HepG2 (cell line): ENCODE data around the gene PTMA. TPM values are rescaled to one million over a fixed set of nuclear protein-coding genes. Genes with fewer than 3 reads are reported as not detected.

Source experiments
- BRCA1 ChIP-seq: sonication (generic); formaldehyde crosslinking; IDR thresholded peaks from 2 replicates; pipeline ENCODE4 v1.4.0; 2020; ENCODE audit warnings: missing genetic modification reagents
- CHD2 ChIP-seq: IDR thresholded peaks from 2 replicates; pipeline ENCODE4 v1.6.1; 2011; ENCODE audit warnings: low read depth, low read length, improper control_type of control experiment
- CREBL2 ChIP-seq: sonication (generic); formaldehyde crosslinking; IDR thresholded peaks from 2 replicates; pipeline ENCODE4 v1.8.1; 2023; ENCODE audit warnings: missing genetic modification reagents, mild to moderate bottlenecking, borderline replicate concordance
- FOXM1 ChIP-seq: sonication (generic); formaldehyde crosslinking; IDR thresholded peaks from 2 replicates; pipeline ENCODE4 v1.5.0; 2020; ENCODE audit warnings: missing genetic modification reagents
- KDM6A ChIP-seq: IDR thresholded peaks from 2 replicates; pipeline ENCODE4 v1.6.1; 2016; ENCODE audit warnings: low read depth
- MEIS1 ChIP-seq: sonication (generic); formaldehyde crosslinking; IDR thresholded peaks from 2 replicates; pipeline ENCODE4 v1.9.0; 2021; ENCODE audit warnings: mild to moderate bottlenecking, missing genetic modification reagents, moderate library complexity, borderline replicate concordance
- MEIS2 ChIP-seq: sonication (generic); formaldehyde crosslinking; IDR thresholded peaks from 2 replicates; pipeline ENCODE4 v1.9.0; 2021; ENCODE audit warnings: mild to moderate bottlenecking, missing genetic modification reagents
- NFAT5 ChIP-seq: sonication (generic); formaldehyde crosslinking; IDR thresholded peaks from 2 replicates; pipeline ENCODE4 v1.4.0; 2020; ENCODE audit warnings: missing genetic modification reagents
- NR3C1 ChIP-seq: sonication (generic); formaldehyde crosslinking; IDR thresholded peaks from 2 replicates; pipeline ENCODE4 v1.4.0; 2020; ENCODE audit warnings: missing genetic modification reagents
- PCBP2 ChIP-seq: fragments of 200-400 bp; formaldehyde crosslinking; optimal IDR thresholded peaks from 2 replicates; pipeline ENCODE3; 2018; ENCODE audit warnings: low read length, low read depth; ENCODE audit not compliant: poor library complexity, severe bottlenecking
- PHF21A ChIP-seq: sonication (generic); formaldehyde crosslinking; IDR thresholded peaks from 2 replicates; pipeline ENCODE4 v1.5.0; 2020; ENCODE audit warnings: mild to moderate bottlenecking, missing genetic modification reagents
- SIN3A ChIP-seq: IDR thresholded peaks from 2 replicates; pipeline ENCODE4 v1.6.1; 2011; ENCODE audit warnings: low read depth, mild to moderate bottlenecking, control low read depth, low read length, borderline replicate concordance
- SMC3 ChIP-seq: IDR thresholded peaks from 2 replicates; pipeline ENCODE4 v1.6.1; 2011; ENCODE audit warnings: low read length, improper control_type of control experiment
- ZBTB44 ChIP-seq: sonication (generic); formaldehyde crosslinking; IDR thresholded peaks from 2 replicates; pipeline ENCODE4 v1.4.0; 2020; ENCODE audit warnings: missing genetic modification reagents
- ZKSCAN5 ChIP-seq: sonication (generic); formaldehyde crosslinking; IDR thresholded peaks from 2 replicates; pipeline ENCODE4 v1.5.1; 2020; ENCODE audit warnings: mild to moderate bottlenecking, missing genetic modification reagents
- ZNF235 ChIP-seq: sonication (generic); formaldehyde crosslinking; IDR thresholded peaks from 2 replicates; pipeline ENCODE4 v1.8.1; 2023; ENCODE audit warnings: mild to moderate bottlenecking, missing genetic modification reagents, borderline replicate concordance
- ZNF30 ChIP-seq: sonication (generic); formaldehyde crosslinking; IDR thresholded peaks from 2 replicates; pipeline ENCODE4 v1.5.0; 2020; ENCODE audit warnings: mild to moderate bottlenecking, missing genetic modification reagents
- ZNF343 ChIP-seq: sonication (generic); formaldehyde crosslinking; IDR thresholded peaks from 2 replicates; pipeline ENCODE4 v1.4.0; 2020; ENCODE audit warnings: mild to moderate bottlenecking, missing genetic modification reagents
- ZNF431 ChIP-seq: sonication (generic); formaldehyde crosslinking; IDR thresholded peaks from 2 replicates; pipeline ENCODE4 v1.9.0; 2022; ENCODE audit warnings: missing genetic modification reagents, low read depth, mild to moderate bottlenecking, borderline replicate concordance
- ZNF44 ChIP-seq: sonication (generic); formaldehyde crosslinking; IDR thresholded peaks from 2 replicates; pipeline ENCODE4 v1.5.1; 2020; ENCODE audit warnings: mild to moderate bottlenecking, missing genetic modification reagents
- ZNF441 ChIP-seq: sonication (generic); formaldehyde crosslinking; IDR thresholded peaks from 2 replicates; pipeline ENCODE4 v1.7.0; 2021; ENCODE audit warnings: missing genetic modification reagents, borderline replicate concordance
- ZNF567 ChIP-seq: sonication (generic); formaldehyde crosslinking; IDR thresholded peaks from 2 replicates; pipeline ENCODE4 v1.8.1; 2023; ENCODE audit warnings: mild to moderate bottlenecking, missing genetic modification reagents, borderline replicate concordance
- ZNF768 ChIP-seq: sonication (generic); formaldehyde crosslinking; IDR thresholded peaks from 2 replicates; pipeline ENCODE4 v1.4.0; 2020; ENCODE audit warnings: missing genetic modification reagents
- ZSCAN20 ChIP-seq: sonication (generic); formaldehyde crosslinking; IDR thresholded peaks from 2 replicates; pipeline ENCODE4 v1.4.0; 2020; ENCODE audit warnings: missing genetic modification reagents, mild to moderate bottlenecking, borderline replicate concordance
- polyA plus RNA-seq, 8 experiments: library from polyadenylated mRNA; depleted of rRNA in 3 of 8; stranded (reverse) in 7 of 8; unstranded in 1 of 8; fragments of >200 nt; fragmentation: Illumina TruSeq in 4 of 8; extraction: Trizol in 4 of 8; gene quantifications; 2 replicates each; pipeline versions ENCODE4 v1.2.1 to v1.2.3, GENCODE V29; 2011 to 2016; ENCODE audit warnings: low read depth in 4 of 8, missing spikeins in 1 of 8, mixed read lengths in 1 of 8; ENCODE audit not compliant: insufficient read depth in 1 of 8
- total RNA-seq, 5 experiments: library from RNA; depleted of rRNA; stranded (reverse); fragments of >200 nt; fragmentation: Illumina TruSeq; extraction: Trizol; gene quantifications; 2 replicates each; pipeline ENCODE4 v1.2.3, GENCODE V29; 2016; ENCODE audit warnings: low read depth in 1 of 5

The PTMA gene
- total and polyA plus RNA-seq, 2 of the 13 experiments (the other 11 are each of a cell fraction or from before 2014, with no cell fraction given) = 190 to 1,086 TPM

- TF ChIP-seq NFAT5 (CRISPR knock-in tag) (no peak), CREBL2 (no peak), ZNF235 (no peak; the same call in 1 of the 2 replicates), MEIS1 (no peak), ZNF567 (CRISPR knock-in tag) (no peak), ZSCAN20 (CRISPR knock-in tag) (0 out of 2 replicates have a peak, but pooled peaks have one; percentile 13), PCBP2 (no peak), ZNF768 (CRISPR knock-in tag) (peak; percentile 71; the same call in 1 of the 2 replicates), CHD2 (no peak), ZNF30 (CRISPR knock-in tag) (0 out of 2 replicates have a peak, but pooled peaks have one; percentile 61), NR3C1 (CRISPR knock-in tag) (no peak), ZNF343 (CRISPR knock-in tag) (0 out of 2 replicates have a peak, but pooled peaks have one; percentile 6), FOXM1 (CRISPR knock-in tag) (no peak), PHF21A (CRISPR knock-in tag) (no peak), MEIS2 (CRISPR knock-in tag) (no peak), ZKSCAN5 (CRISPR knock-in tag) (no peak), ZNF441 (CRISPR knock-in tag) (no peak), KDM6A (CRISPR knock-in tag) (no peak), ZNF431 (CRISPR knock-in tag) (no peak), ZBTB44 (CRISPR knock-in tag) (no peak), SMC3 (no peak), SIN3A (peak; percentile 47; the same call in 1 of the 2 replicates), ZNF44 (CRISPR knock-in tag) (no peak), BRCA1 (no peak)
These were observed 679 bp downstream of the PTMA start (continued) for GRCh38 chr2:231708773-231709635.
